Hepatocyte (in vitro differentiated cells): ENCODE results near the gene ODF4. TPM values are rescaled to one million over a fixed set of nuclear protein-coding genes. Genes with fewer than 3 reads are reported as not detected.

Experiments used
- DNase-seq: peaks from one replicate; pipeline ENCODE4 v3.0.0-alpha.2; 2016; ENCODE audit warnings: low spot score
- H2AFZ ChIP-seq: fragments of 200-600 bp; sonication (generic); 2 replicates; pipeline ENCODE4 v1.6.0; 2016; ENCODE audit warnings: antibody characterized with exemption, mild to moderate bottlenecking
- H3K27ac ChIP-seq: fragments of 200-600 bp; sonication (generic); 2 replicates; pipeline ENCODE4 v1.5.1; 2016; ENCODE audit warnings: mild to moderate bottlenecking
- H3K27me3 ChIP-seq: fragments of 200-600 bp; sonication (generic); 2 replicates; pipeline ENCODE4 v1.6.1; 2016
- H3K36me3 ChIP-seq: fragments of 200-600 bp; sonication (generic); replicated peaks from 2 replicates; pipeline ENCODE4 v1.5.1; 2016; ENCODE audit warnings: low read depth; ENCODE audit not compliant: insufficient read depth
- H3K4me1 ChIP-seq: fragments of 200-600 bp; sonication (generic); 2 replicates; pipeline ENCODE4 v1.5.1; 2016; ENCODE audit warnings: mild to moderate bottlenecking, moderate library complexity; ENCODE audit not compliant: insufficient read depth
- H3K4me2 ChIP-seq: fragments of 200-600 bp; sonication (generic); 2 replicates; pipeline ENCODE4 v1.6.0; 2016
- H3K4me3 ChIP-seq: fragments of 200-600 bp; sonication (generic); 2 replicates; pipeline ENCODE4 v1.5.1; 2016; ENCODE audit warnings: mild to moderate bottlenecking
- H3K79me2 ChIP-seq: fragments of 200-600 bp; sonication (generic); 2 replicates; pipeline ENCODE4 v1.6.0; 2017; ENCODE audit warnings: mild to moderate bottlenecking
- H3K9me2 ChIP-seq: fragments of 200-600 bp; sonication (generic); replicated peaks from 2 replicates; pipeline ENCODE4 v1.6.0; 2017; ENCODE audit warnings: mild to moderate bottlenecking; ENCODE audit not compliant: insufficient read depth
- H3K9me3 ChIP-seq: fragments of 200-600 bp; sonication (generic); 2 replicates; pipeline ENCODE4 v1.5.1; 2016; ENCODE audit warnings: low read depth, mild to moderate bottlenecking
- H4K20me1 ChIP-seq: fragments of 200-600 bp; sonication (generic); 2 replicates; pipeline ENCODE4 v1.6.0; 2016; ENCODE audit warnings: mild to moderate bottlenecking; ENCODE audit not compliant: insufficient read depth, poor library complexity, severe bottlenecking
- CTCF ChIP-seq: fragments of 200-600 bp; sonication (generic); IDR thresholded peaks from 2 replicates; pipeline ENCODE4 v1.5.1; 2016; ENCODE audit warnings: antibody characterized with exemption, mild to moderate bottlenecking; ENCODE audit not compliant: poor library complexity
- EZH2 ChIP-seq: fragments of 200-600 bp; sonication (generic); IDR thresholded peaks from 2 replicates; pipeline ENCODE4 v1.6.1; 2016; ENCODE audit warnings: antibody characterized with exemption, mild to moderate bottlenecking, borderline replicate concordance
- EZH2phosphoT487 ChIP-seq: fragments of 200-600 bp; sonication (generic); IDR thresholded peaks from one replicate; pipeline ENCODE4 v1.6.1; 2018; ENCODE audit warnings: antibody characterized with exemption, mild to moderate bottlenecking, low read depth, moderate library complexity; ENCODE audit not compliant: unreplicated experiment, severe bottlenecking
- WGBS: methylation state at CpG from one replicate; pipeline ENCODE4 v1.1.6; 2016; ENCODE audit warnings: low lambda C conversion rate; ENCODE audit errors: missing lambda C conversion rate; 5-methylcytosine and 5-hydroxymethylcytosine counted together
- polyA plus RNA-seq: library from polyadenylated mRNA; unstranded; fragments of >200 nt; fragmentation: Nextera tagmentation; extraction: Ambion mirVana; gene quantifications from 2 replicates; pipeline ENCODE4 v1.2.1, GENCODE V29; 2016
- total RNA-seq: library from RNA; depleted of rRNA; stranded (reverse); fragments of >200 nt; gene quantifications from 2 replicates; pipeline ENCODE4 v1.2.3, GENCODE V29; 2014

The ODF4 gene
- total and polyA plus RNA-seq, 2 experiments from 2014 or later: not detected

GRCh38 chr17:8332688-8333087, 7.0 kb upstream of the ODF4 start:
- Histone ChIP-seq H3K4me1 (no peaks in the 10 kb centered on the region), H3K79me2 (no peaks in the 10 kb centered on the region), H3K4me3 (no peak overlapping the region), H4K20me1 (no peaks in the 10 kb centered on the region), H3K4me2 (no peak overlapping the region), H3K36me3 (no peaks in the 10 kb centered on the region), H2AFZ (no peak overlapping the region), H3K9me2 (no peaks in the 10 kb centered on the region), H3K9me3 (no peaks in the 10 kb centered on the region), H3K27me3 (no peaks in the 10 kb centered on the region), H3K27ac (no peak overlapping the region)
- 34% methylated on average over 5 of the region's 5 CpGs for WGBS
- DNase-seq: peak; percentile 19
- no peak for TF ChIP-seq EZH2
- TF ChIP-seq EZH2phosphoT487: no peak
- TF ChIP-seq CTCF: no peak

- no peaks in the 10 kb centered on the region for H4K20me1 ChIP-seq
- H3K9me2 ChIP-seq: no peaks in the 10 kb centered on the region
- TF ChIP-seq EZH2 (no peak), CTCF (no peak), EZH2phosphoT487 (no peak)
- DNase-seq: no peak
- H3K4me2 ChIP-seq: no peak overlapping the region
- H3K4me3 ChIP-seq: no peak overlapping the region
- H3K27me3 ChIP-seq: no peaks in the 10 kb centered on the region
- WGBS: 96% methylated on average over 4 of the region's 4 CpGs
- no peak overlapping the region for H2AFZ ChIP-seq
- H3K27ac ChIP-seq: no peak overlapping the region
- no peaks in the 10 kb centered on the region for H3K4me1 ChIP-seq
- H3K79me2 ChIP-seq: no peaks in the 10 kb centered on the region
- H3K9me3 ChIP-seq: no peaks in the 10 kb centered on the region
- H3K36me3 ChIP-seq: no peaks in the 10 kb centered on the region
These were observed 6.4 kb upstream of the ODF4 start for GRCh38 chr17:8333281-8333680.

GRCh38 chr17:8337802-8338752, 1.6 kb upstream of the ODF4 start:
- no peak overlapping the region for H3K4me3 ChIP-seq
- no peaks in the 10 kb centered on the region for H3K36me3 ChIP-seq
- H3K9me2 ChIP-seq: no peaks in the 10 kb centered on the region
- H3K4me2 ChIP-seq: peak overlapping the region; percentile 52
- no peak overlapping the region for H2AFZ ChIP-seq
- no peaks in the 10 kb centered on the region for H3K9me3 ChIP-seq
- no peak for TF ChIP-seq EZH2
- no peak for TF ChIP-seq CTCF
- TF ChIP-seq EZH2phosphoT487: no peak
- H3K79me2 ChIP-seq: no peaks in the 10 kb centered on the region
- no peaks in the 10 kb centered on the region for H3K4me1 ChIP-seq
- DNase-seq: no peak
- H3K27me3 ChIP-seq: no peaks in the 10 kb centered on the region
- no peak overlapping the region for H3K27ac ChIP-seq
- no peaks in the 10 kb centered on the region for H4K20me1 ChIP-seq
- WGBS: 29% methylated on average over 11 of the region's 11 CpGs

- Histone ChIP-seq H4K20me1 (no peaks in the 10 kb centered on the region), H2AFZ (no peak overlapping the region)
- WGBS: 71% methylated on average over 5 of the region's 5 CpGs
These were observed 893 bp upstream of the ODF4 start for GRCh38 chr17:8338753-8339140.

More at GRCh38 chr17:8338753-8339140, 893 bp upstream of the ODF4 start:
- no peak for DNase-seq
- Histone ChIP-seq H3K4me1 (no peaks in the 10 kb centered on the region), H3K4me3 (no peak overlapping the region), H3K9me2 (no peaks in the 10 kb centered on the region), H3K27ac (no peak overlapping the region), H3K9me3 (no peaks in the 10 kb centered on the region), H3K4me2 (no peak overlapping the region), H3K27me3 (no peaks in the 10 kb centered on the region), H3K36me3 (no peaks in the 10 kb centered on the region), H3K79me2 (no peaks in the 10 kb centered on the region)
- TF ChIP-seq EZH2 (no peak), CTCF (no peak), EZH2phosphoT487 (no peak)
